ENCODE results near the gene CLCN4. TPM values are rescaled to one million over a fixed set of nuclear protein-coding genes. Genes with fewer than 3 reads are reported as not detected.

The CLCN4 gene
- total RNA-seq, 1 experiment from 2014 or later = 6.9 TPM

GRCh38 chrX:10126834-10127233 lies 29.9 kb upstream of the CLCN4 start:
- Histone ChIP-seq H2AK5ac (ENCODE audit: insufficient read length, low read length) (no peak overlapping the region), H3T11ph (ENCODE audit: low read length) (no peak overlapping the region), H2AFZ (ENCODE audit: low read length) (no peak overlapping the region), H2BK15ac (ENCODE audit: low read depth, low read length) (no peak overlapping the region), H3K4ac (ENCODE audit: low read depth, low read length) (no peak overlapping the region), H4K20me1 (ENCODE audit: control insufficient read depth, insufficient read depth, insufficient read length) (no peaks in the 10 kb centered on the region), H3K79me2 (ENCODE audit: insufficient read depth, low read length) (no peaks in the 10 kb centered on the region), H3K18ac (ENCODE audit: insufficient read length, low read depth, low read length) (no peak overlapping the region), H3K27ac (ENCODE audit: insufficient read length, low read depth, low read length) (no peak overlapping the region), H3K56ac (ENCODE audit: insufficient read length, low read depth, low read length) (no peak overlapping the region), H4K91ac (ENCODE audit: insufficient read length, low read depth, low read length) (no peak overlapping the region), H3K79me1 (ENCODE audit: insufficient read depth, low read depth, low read length, poor library complexity, severe bottlenecking) (no peaks in the 10 kb centered on the region), H3K27me3 (ENCODE audit: insufficient read depth, low read length) (no peaks in the 10 kb centered on the region), H4K8ac (replicated peaks; ENCODE audit: insufficient read length, low read depth, low read length) (no peak overlapping the region), H3K14ac (ENCODE audit: insufficient read depth, low read length) (no peak overlapping the region), H3K9ac (ENCODE audit: extremely low read depth, insufficient read length, low read length) (no peak overlapping the region), H3K9me3 (ENCODE audit: control insufficient read depth, low read depth, low read length) (no peaks in the 10 kb centered on the region), H2BK20ac (ENCODE audit: low read depth, low read length, poor library complexity, severe bottlenecking) (no peak overlapping the region), H3K23ac (ENCODE audit: insufficient read length, low read depth, low read length) (no peak overlapping the region), H3K23me2 (ENCODE audit: insufficient read length, low read depth, low read length, poor library complexity, severe bottlenecking) (no peaks in the 10 kb centered on the region), H2BK12ac (ENCODE audit: insufficient read length, low read depth, low read length) (no peak overlapping the region), H2BK5ac (ENCODE audit: insufficient read length, low read length) (no peak overlapping the region), H2BK120ac (ENCODE audit: low read depth, low read length, poor library complexity, severe bottlenecking) (no peak overlapping the region), H3K4me2 (ENCODE audit: insufficient read depth, insufficient read length, low read length) (no peak overlapping the region), H4K5ac (ENCODE audit: insufficient read length, low read depth, low read length) (no peak overlapping the region), H3K4me1 (ENCODE audit: insufficient read depth, low read length) (peaks cover under 1% of the 10 kb centered on the region; the same call in 1 of the 2 replicates)
- DNase-seq = no peak
- no peak overlapping the region; a peak in 1 of 7 replicates for H3K27ac Mint-ChIP-seq
- H3K9me3 Mint-ChIP-seq = peaks cover 71 to 82% of the 10 kb centered on the region in 2 experiments
- no peaks in the 10 kb centered on the region for H3K27me3 Mint-ChIP-seq (ENCODE audit: low read depth)
- peaks cover 60 to 83% (median 72%) of the 10 kb centered on the region in 3 experiments for H3K36me3 Mint-ChIP-seq (ENCODE audit: insufficient read depth in 1 of 3, low read depth in 3 of 3)
- no CpG with 5 or more reads among the region's 10 CpGs for WGBS (ENCODE audit: extremely low coverage, insufficient read length, low lambda C conversion rate)
- no peak overlapping the region; a peak in 1 of 5 replicates for H3K4me3 Mint-ChIP-seq
- H3K4me1 Mint-ChIP-seq = peaks cover 11 to 14% of the 10 kb centered on the region in 2 experiments
- no peak for TF ChIP-seq CTCF (conservative IDR thresholded peaks at IDR 0.05)
